GM12878 (cell line): ENCODE data around the gene USH1C. TPM values are rescaled to one million over a fixed set of nuclear protein-coding genes. Genes with fewer than 3 reads are reported as not detected.

Source experiments
- ATAC-seq: fragments of 200-7000 bp; cut with Tn5 transposase; 3 replicates; pipeline ENCODE4 v1.9.1; 2020; ENCODE audit warnings: mild to moderate bottlenecking, moderate library complexity
- BruUV-seq: library from RNA; stranded (reverse); fragments of 400-500 nt; replicated peaks from 2 replicates; lab custom pipeline; 2021; lab: Mats Ljungman, UMichigan
- CTCF ChIA-PET: fragments of 300-600 bp; sonication (Branson Sonifier 250); formaldehyde crosslinking; extraction: SDS; loops from one replicate; lab custom pipeline; 2021; ENCODE audit warnings: inconsistent platforms; lab: Yijun Ruan, JAX
- POLR2A ChIA-PET: fragments of 350-600 bp; formaldehyde crosslinking; extraction: SDS; loops from one replicate; lab custom pipeline; 2021; ENCODE audit warnings: inconsistent platforms; lab: Charles Lee
- RAD21 ChIA-PET: fragments of 300-600 bp; sonication (Branson Sonifier 250); formaldehyde crosslinking; loops from one replicate; lab custom pipeline; 2023; ENCODE audit warnings: antibody characterized with exemption; ENCODE audit not compliant: unreplicated experiment; lab: Charles Lee
- SMC1A ChIA-PET: fragments of 300-600 bp; sonication (Branson Sonifier 250); formaldehyde crosslinking; loops from one replicate; lab custom pipeline; 2023; ENCODE audit not compliant: unreplicated experiment, uncharacterized antibody; lab: Charles Lee
- DNase-seq: peaks from one replicate; pipeline ENCODE4 v3.0.0-alpha.2; 2011; ENCODE audit warnings: low read depth, low spot score
- FAIRE-seq: peaks from 3 replicates; lab custom pipeline; 2011; peaks lifted over from hg19 to GRCh38; lab: Jason Lieb, UNC
- H2AFZ ChIP-seq: 2 replicates; pipeline ENCODE4 v1.6.0; 2011; ENCODE audit warnings: low read depth, low read length, control low read depth; ENCODE audit not compliant: control insufficient read depth
- H3K27ac ChIP-seq: 2 replicates; pipeline ENCODE4 v1.5.1; 2011; ENCODE audit warnings: control low read depth; ENCODE audit not compliant: control insufficient read depth, insufficient read depth
- H3K27me3 ChIP-seq, 2 experiments: replicated peaks in 1 of 2; 2 replicates each; pipeline versions ENCODE4 v1.6.0 to v1.6.1; 2011; ENCODE audit warnings: low read length in 1 of 2; ENCODE audit not compliant: control insufficient read depth in 2 of 2, insufficient read depth in 2 of 2
- H3K36me3 ChIP-seq, 2 experiments: 2 replicates each; pipeline ENCODE4 v1.5.1; 2011; ENCODE audit warnings: low read length in 1 of 2; ENCODE audit not compliant: control insufficient read depth in 2 of 2, insufficient read depth in 2 of 2
- H3K4me1 ChIP-seq: 2 replicates; pipeline ENCODE4 v1.6.1; 2011; ENCODE audit warnings: mild to moderate bottlenecking, low read length, moderate library complexity, mixed read lengths; ENCODE audit not compliant: control insufficient read depth, insufficient read depth
- H3K4me2 ChIP-seq: 2 replicates; pipeline ENCODE4 v1.6.0; 2011; ENCODE audit warnings: control low read depth; ENCODE audit not compliant: control insufficient read depth, insufficient read depth
- H3K4me3 ChIP-seq: fragments of 200-600 bp; sonication (generic); 2 replicates; pipeline ENCODE4 v1.5.1; 2016
- H3K79me2 ChIP-seq: 2 replicates; pipeline ENCODE4 v1.6.0; 2011; ENCODE audit warnings: low read length; ENCODE audit not compliant: control insufficient read depth, insufficient read depth
- H3K9ac ChIP-seq: 2 replicates; pipeline ENCODE4 v1.8.0; 2011; ENCODE audit warnings: low read length, control low read depth, mixed read lengths; ENCODE audit not compliant: control insufficient read depth, insufficient read depth
- H3K9me3 ChIP-seq: replicated peaks from 3 replicates; pipeline ENCODE4 v1.5.1; 2011; ENCODE audit warnings: mild to moderate bottlenecking, low read length; ENCODE audit not compliant: control insufficient read depth, insufficient read depth
- H4K20me1 ChIP-seq: 2 replicates; pipeline ENCODE4 v1.6.0; 2011; ENCODE audit not compliant: control insufficient read depth, insufficient read depth
- SIX5 ChIP-seq: IDR thresholded peaks from 2 replicates; pipeline ENCODE4 v1.6.1; 2011; ENCODE audit warnings: mild to moderate bottlenecking, low read depth, low read length, moderate library complexity; ENCODE audit not compliant: severe bottlenecking
- SMARCA5 ChIP-seq: fragments of 450-650 bp; IDR thresholded peaks from 2 replicates; pipeline ENCODE4 v1.6.1; 2017; ENCODE audit warnings: mild to moderate bottlenecking
- STAT1 ChIP-seq: fragments of 450-650 bp; conservative IDR thresholded peaks from 2 replicates; pipeline ENCODE4 v1.6.1; 2014; ENCODE audit warnings: antibody characterized with exemption, mild to moderate bottlenecking
- ZNF24 ChIP-seq: fragments of 450-650 bp; IDR thresholded peaks from 2 replicates; pipeline ENCODE4 v1.6.1; 2017; ENCODE audit warnings: antibody characterized with exemption, mild to moderate bottlenecking
- WGBS: methylation state at CpG from one replicate; pipeline ENCODE4 v1.1.6; 2016; ENCODE audit warnings: low lambda C conversion rate; ENCODE audit not compliant: insufficient replicate concordance, insufficient coverage; ENCODE audit errors: missing lambda C conversion rate; 5-methylcytosine and 5-hydroxymethylcytosine counted together
- in situ Hi-C: fragments of 300-500 bp; cut with MboI; formaldehyde crosslinking; loops from 9 replicates; pipeline ENCODE4 v1.14.3; 2018; ENCODE audit warnings: mixed read lengths
- intact Hi-C: fragments of 100-400 bp; cut with micrococcal nuclease; formaldehyde crosslinking; loops from one replicate; pipeline ENCODE4 v1.14.2; 2022; ENCODE audit not compliant: unreplicated experiment
- polyA plus RNA-seq, 11 experiments: library from polyadenylated mRNA; depleted of rRNA in 4 of 11; unstranded in 6 of 11; stranded (reverse) in 5 of 11; fragments of >200 nt; fragmentation: Nextera tagmentation in 4 of 11; fragmentation: Illumina TruSeq in 1 of 11; extraction: Ambion mirVana in 4 of 11; extraction: Trizol in 1 of 11; gene quantifications; 1 replicate in 1 of 11; 2 replicates in 10 of 11; pipeline versions ENCODE4 v1.2.1 to v1.2.3, GENCODE V29; 2011 to 2016; ENCODE audit warnings: inconsistent platforms in 2 of 11, missing spikeins in 2 of 11, low read depth in 1 of 11
- total RNA-seq, 4 experiments: library from RNA; depleted of rRNA in 3 of 4; stranded (reverse); fragments of >200 nt in 3 of 4; fragmentation: Illumina TruSeq in 1 of 4; extraction: Trizol in 1 of 4; gene quantifications; 2 replicates each; pipeline versions ENCODE4 v1.2.1 to v1.2.3, GENCODE V29; 2013 to 2021
- TF ChIP-seq, protein P1 (sequence below): fragments of 450-650 bp; IDR thresholded peaks from 2 replicates; pipeline ENCODE4 v1.6.1; 2016; ENCODE audit warnings: mild to moderate bottlenecking, moderate library complexity, borderline replicate concordance

The USH1C gene
- total and polyA plus RNA-seq, 10 of the 15 experiments (the other 5 are each of a cell fraction or from before 2014, with no cell fraction given): not detected

DNA sequence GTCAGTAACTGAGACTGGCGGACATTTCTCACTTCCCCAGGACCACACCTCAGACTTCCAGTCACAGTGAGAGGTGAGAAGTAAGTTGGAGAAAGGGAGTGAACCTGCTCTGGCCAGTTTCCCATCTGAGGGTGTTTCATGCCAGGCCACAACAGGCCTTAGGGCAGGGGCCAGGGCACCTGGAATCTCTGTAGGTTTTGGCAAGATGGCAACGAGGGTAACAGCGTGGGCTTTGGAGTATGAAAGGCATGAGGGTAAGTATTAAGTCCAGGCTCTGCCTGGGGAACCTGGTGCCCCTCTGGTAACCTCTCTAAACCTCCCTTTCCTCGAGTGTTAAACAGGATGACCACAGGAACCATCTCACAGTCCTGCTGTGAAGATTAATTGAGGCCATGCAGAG, 39.1 kb downstream of the USH1C start:
- intact Hi-C loops (no loop called here), in situ Hi-C loops (loop anchor here (5.0 to 10.0 kb wide), 2 partner anchors 120 to 278 kb away; partner anchors contain the start of gene KCNJ11)
- POLR2A ChIA-PET: no interaction called here
- H3K4me2 ChIP-seq: no peak overlapping the region
- no peaks in the 10 kb centered on the region for H3K36me3 ChIP-seq
- TF ChIP-seq STAT1 (no peak), SIX5 (no peak), ZNF24 (no peak), SMARCA5 (no peak)
- TF ChIP-seq, protein P1, sequence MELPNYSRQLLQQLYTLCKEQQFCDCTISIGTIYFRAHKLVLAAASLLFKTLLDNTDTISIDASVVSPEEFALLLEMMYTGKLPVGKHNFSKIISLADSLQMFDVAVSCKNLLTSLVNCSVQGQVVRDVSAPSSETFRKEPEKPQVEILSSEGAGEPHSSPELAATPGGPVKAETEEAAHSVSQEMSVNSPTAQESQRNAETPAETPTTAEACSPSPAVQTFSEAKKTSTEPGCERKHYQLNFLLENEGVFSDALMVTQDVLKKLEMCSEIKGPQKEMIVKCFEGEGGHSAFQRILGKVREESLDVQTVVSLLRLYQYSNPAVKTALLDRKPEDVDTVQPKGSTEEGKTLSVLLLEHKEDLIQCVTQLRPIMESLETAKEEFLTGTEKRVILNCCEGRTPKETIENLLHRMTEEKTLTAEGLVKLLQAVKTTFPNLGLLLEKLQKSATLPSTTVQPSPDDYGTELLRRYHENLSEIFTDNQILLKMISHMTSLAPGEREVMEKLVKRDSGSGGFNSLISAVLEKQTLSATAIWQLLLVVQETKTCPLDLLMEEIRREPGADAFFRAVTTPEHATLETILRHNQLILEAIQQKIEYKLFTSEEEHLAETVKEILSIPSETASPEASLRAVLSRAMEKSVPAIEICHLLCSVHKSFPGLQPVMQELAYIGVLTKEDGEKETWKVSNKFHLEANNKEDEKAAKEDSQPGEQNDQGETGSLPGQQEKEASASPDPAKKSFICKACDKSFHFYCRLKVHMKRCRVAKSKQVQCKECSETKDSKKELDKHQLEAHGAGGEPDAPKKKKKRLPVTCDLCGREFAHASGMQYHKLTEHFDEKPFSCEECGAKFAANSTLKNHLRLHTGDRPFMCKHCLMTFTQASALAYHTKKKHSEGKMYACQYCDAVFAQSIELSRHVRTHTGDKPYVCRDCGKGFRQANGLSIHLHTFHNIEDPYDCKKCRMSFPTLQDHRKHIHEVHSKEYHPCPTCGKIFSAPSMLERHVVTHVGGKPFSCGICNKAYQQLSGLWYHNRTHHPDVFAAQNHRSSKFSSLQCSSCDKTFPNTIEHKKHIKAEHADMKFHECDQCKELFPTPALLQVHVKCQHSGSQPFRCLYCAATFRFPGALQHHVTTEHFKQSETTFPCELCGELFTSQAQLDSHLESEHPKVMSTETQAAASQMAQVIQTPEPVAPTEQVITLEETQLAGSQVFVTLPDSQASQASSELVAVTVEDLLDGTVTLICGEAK: no peak
- TF ChIP-seq, all 136 proteins: peak for 0
- FAIRE-seq: no peak
- Histone ChIP-seq H3K79me2 (no peaks in the 10 kb centered on the region), H3K27me3 (no peaks in the 10 kb centered on the region; a peak in 1 of 4 replicates), H4K20me1 (no peaks in the 10 kb centered on the region; the same call in 1 of the 2 replicates), H3K27ac (no peak overlapping the region), H2AFZ (no peak overlapping the region), H3K9ac (no peak overlapping the region), H3K4me1 (no peaks in the 10 kb centered on the region; the same call in 1 of the 2 replicates), H3K9me3 (no peaks in the 10 kb centered on the region), H3K4me3 (no peak overlapping the region)
- DNase-seq: no peak
- ChIA-PET RAD21 (interaction anchor here (0.7 to 3.3 kb wide), 2 partner anchors 121 to 275 kb away, joined by 3 to 19 read pairs; no protein-coding TSS in a partner anchor), CTCF (interaction anchor here (0.7 to 4.0 kb wide), 8 partner anchors 8 to 275 kb away, joined by 3 to 36 read pairs (median 4); no protein-coding TSS in a partner anchor), SMC1A (interaction anchor here (0.6 to 2.7 kb wide), 3 partner anchors 122 to 275 kb away, joined by 3 to 18 read pairs (median 8); no protein-coding TSS in a partner anchor)
- BruUV-seq: no TSS peak
- ATAC-seq: no peak
- 46% methylated on average over 4 of the region's 4 CpGs for WGBS
